Measurements from ENCODE around the gene DGAT2.

DNA sequence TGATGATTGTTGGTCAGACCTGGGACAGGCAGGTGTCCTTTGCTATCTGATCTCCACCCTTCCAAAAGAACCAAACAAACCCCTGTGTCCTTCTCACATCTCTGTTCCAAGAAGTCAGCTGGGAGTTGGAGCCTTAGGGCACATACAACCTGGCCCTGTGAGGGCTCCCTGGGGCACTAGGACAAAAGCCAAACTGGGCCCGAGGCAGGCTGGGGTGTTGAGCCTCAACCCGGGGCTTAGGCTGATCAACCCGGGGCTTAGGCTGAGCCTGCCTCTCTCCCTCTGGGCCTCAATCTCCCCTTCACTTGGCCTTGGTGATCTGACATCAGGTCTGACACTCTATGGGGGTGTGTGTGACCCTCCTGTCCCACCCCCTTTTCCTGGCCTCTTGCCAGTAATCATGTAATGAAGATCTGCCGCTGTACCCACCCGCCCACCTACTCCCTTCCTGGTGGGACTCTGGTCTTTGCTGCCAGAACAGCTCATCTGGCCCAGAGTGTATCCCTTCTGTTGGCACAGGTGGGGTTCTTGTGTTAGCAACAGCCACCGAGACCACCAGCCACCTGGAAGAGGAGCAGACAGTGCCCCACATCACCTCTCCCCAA lies 23.7 kb downstream of the DGAT2 start:
- TF ChIP-seq CTCF (IDR thresholded peaks at IDR 0.05; ENCODE audit: borderline replicate concordance, extremely low read depth, low read length, poor library complexity, severe bottlenecking) (no peak), EZH2 (IDR thresholded peaks at IDR 0.05; ENCODE audit: borderline replicate concordance, low read depth, low read length, severe bottlenecking) (no peak)
